Measurements from ENCODE around the gene CIITA.

The CIITA gene

GRCh38 chr16:10851512-10851911 is 25.5 kb upstream of the CIITA start:
- TF ChIP-seq CTCF (IDR thresholded peaks at IDR 0.05; ENCODE audit: control insufficient read depth, extremely low read depth, insufficient read depth): no peak
- no peak for DNase-seq (ENCODE audit: low read depth)
- no peak overlapping the region for H3K4me3 ChIP-seq (ENCODE audit: low read depth, low read length)

DNA sequence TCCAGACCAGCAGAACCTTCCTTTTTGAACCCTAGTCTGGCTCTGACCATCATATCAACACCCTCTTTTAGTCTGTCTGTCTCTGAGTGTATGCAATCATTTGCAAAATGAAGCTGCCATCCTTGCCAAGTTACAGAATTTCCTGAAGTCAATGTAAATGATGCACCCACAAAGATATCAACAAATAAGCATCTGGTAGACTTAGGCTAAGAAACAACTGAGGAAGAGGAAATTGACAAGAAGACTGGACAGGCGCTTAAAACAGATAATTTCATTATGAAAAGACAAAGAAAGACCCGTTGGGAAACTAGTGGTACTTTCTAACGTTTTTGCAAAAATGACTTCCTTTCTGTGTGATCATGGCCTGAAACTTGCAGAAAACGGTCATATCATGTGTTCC is 24.7 kb upstream of the CIITA start:
- DNase-seq (ENCODE audit: low read depth): no peak
- no peak overlapping the region for H3K4me3 ChIP-seq (ENCODE audit: low read depth, low read length)
- TF ChIP-seq CTCF (IDR thresholded peaks at IDR 0.05; ENCODE audit: control insufficient read depth, extremely low read depth, insufficient read depth): no peak

DNA sequence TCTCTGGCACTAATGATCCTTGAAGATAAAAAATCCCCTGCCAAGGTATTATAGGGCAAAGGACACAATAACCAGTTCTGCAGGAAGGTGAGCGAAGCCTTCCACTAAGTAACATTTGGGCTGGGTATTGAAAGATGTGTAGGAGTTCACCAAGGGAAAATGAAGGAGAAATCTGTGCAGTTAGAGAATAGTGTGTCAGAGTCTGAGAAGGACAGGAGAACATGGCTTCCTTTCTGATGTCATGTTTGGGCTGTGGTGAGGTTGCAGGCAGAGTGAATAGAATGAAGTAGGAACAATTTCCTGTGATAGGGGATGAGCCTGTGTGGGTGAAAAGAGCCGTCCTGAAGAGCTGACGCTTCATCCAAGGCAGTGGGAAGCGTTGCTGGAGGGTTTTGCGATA is 24.1 kb upstream of the CIITA start:
- DNase-seq (ENCODE audit: low read depth): no peak

DNA sequence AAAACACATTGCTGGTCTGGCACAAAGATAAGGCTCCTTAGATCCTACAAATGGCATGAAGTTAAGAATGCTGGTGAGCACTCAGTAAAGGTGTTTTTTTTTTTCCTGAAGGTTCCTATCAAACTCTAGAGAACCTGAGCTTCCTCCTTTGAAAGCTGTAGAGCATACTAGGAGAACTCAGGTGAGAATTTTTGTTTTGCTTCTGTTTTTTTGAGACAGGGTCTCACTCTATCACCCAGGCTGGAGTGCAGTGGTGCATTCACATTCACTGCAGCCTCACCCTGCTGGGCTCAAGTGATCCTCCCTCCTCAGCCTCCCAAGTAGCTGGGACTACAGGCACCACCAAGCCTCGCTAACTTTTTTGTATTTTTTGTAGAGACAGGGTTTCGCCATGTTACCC is 21.0 kb upstream of the CIITA start:
- H3K4me3 ChIP-seq (ENCODE audit: low read depth, low read length): no peak overlapping the region
- TF ChIP-seq CTCF (IDR thresholded peaks at IDR 0.05; ENCODE audit: control insufficient read depth, extremely low read depth, insufficient read depth): no peak
- no peak for DNase-seq (ENCODE audit: low read depth)

More for the DNA sequence above, 24.1 kb upstream of the CIITA start:
- TF ChIP-seq CTCF (IDR thresholded peaks at IDR 0.05; ENCODE audit: control insufficient read depth, extremely low read depth, insufficient read depth): no peak
- no peak overlapping the region for H3K4me3 ChIP-seq (ENCODE audit: low read depth, low read length)

- DNase-seq (ENCODE audit: low read depth): no peak
- TF ChIP-seq CTCF (IDR thresholded peaks at IDR 0.05; ENCODE audit: control insufficient read depth, extremely low read depth, insufficient read depth): no peak
- no peak overlapping the region for H3K4me3 ChIP-seq (ENCODE audit: low read depth, low read length)
Measured at GRCh38 chr16:10858203-10858602, 18.8 kb upstream of the CIITA start.

DNA sequence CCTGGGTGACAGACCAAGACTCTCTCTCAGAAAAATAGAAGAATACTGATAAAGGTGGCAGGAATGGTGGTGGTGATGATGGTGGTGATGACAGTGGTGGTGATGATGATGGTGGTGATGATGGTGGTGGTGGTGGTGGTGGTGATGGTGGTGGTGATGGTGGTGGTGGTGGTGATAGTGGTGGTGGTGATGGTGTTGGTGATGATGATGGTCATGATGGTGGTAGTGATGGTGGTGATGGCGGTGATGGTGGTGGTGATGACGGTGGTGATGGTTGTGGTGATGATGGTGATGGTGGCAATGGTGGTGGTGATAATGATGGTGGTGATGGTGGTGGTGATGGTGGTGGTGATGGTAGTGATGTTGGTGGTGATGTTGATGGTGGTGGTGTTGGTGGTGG is 18.0 kb upstream of the CIITA start:
- no peak overlapping the region for H3K4me3 ChIP-seq (ENCODE audit: low read depth, low read length)
- TF ChIP-seq CTCF (IDR thresholded peaks at IDR 0.05; ENCODE audit: control insufficient read depth, extremely low read depth, insufficient read depth): no peak
- DNase-seq (ENCODE audit: low read depth): no peak

- H3K4me3 ChIP-seq (ENCODE audit: low read depth, low read length): no peak overlapping the region
- DNase-seq (ENCODE audit: low read depth): no peak
- TF ChIP-seq CTCF (IDR thresholded peaks at IDR 0.05; ENCODE audit: control insufficient read depth, extremely low read depth, insufficient read depth): no peak
Measured at GRCh38 chr16:10859658-10860057, 17.3 kb upstream of the CIITA start.
